ENCODE measurements around the gene ZNF491. TPM values are rescaled to one million over a fixed set of nuclear protein-coding genes. Genes with fewer than 3 reads are reported as not detected.

Gene ZNF491
- polyA plus RNA-seq, 1 donor (not counting 4 experiments of a cell fraction or from before 2014, with no cell fraction given): 0.76 TPM

- FAIRE-seq: no peak
- Histone ChIP-seq H3K4me1 (ENCODE audit: control insufficient read depth, extremely low read depth, insufficient read depth, low read length) (peaks cover 4% of the 10 kb centered on the region), H3K9me3 (ENCODE audit: control insufficient read depth, low read depth, low read length) (no peaks in the 10 kb centered on the region), H3K36me3 (ENCODE audit: control insufficient read depth in 2 of 2, extremely low read depth in 1 of 2, insufficient read depth in 2 of 2, low read length in 2 of 2) (no peaks in the 10 kb centered on the region), H3K27me3 (ENCODE audit: control insufficient read depth, extremely low read depth, insufficient read depth, low read length) (no peaks in the 10 kb centered on the region), H3K4me2 (ENCODE audit: control insufficient read depth, extremely low read depth, insufficient read depth, low read depth, low read length) (no peak overlapping the region), H3K4me3 (ENCODE audit: control insufficient read depth in 2 of 3, extremely low read depth in 1 of 3, insufficient read depth in 2 of 3, low read depth in 1 of 3, low read length in 3 of 3) (no peak overlapping the region), H3K79me2 (ENCODE audit: control insufficient read depth, insufficient read depth, low read length) (no peaks in the 10 kb centered on the region), H4K20me1 (ENCODE audit: control insufficient read depth, extremely low read depth, insufficient read depth, low read length) (no peaks in the 10 kb centered on the region), H3K27ac (ENCODE audit: control insufficient read depth, insufficient read depth, low read length) (no peak overlapping the region), H3K9ac (ENCODE audit: control insufficient read depth, extremely low read depth, insufficient read depth, low read length) (no peak overlapping the region), H2AFZ (ENCODE audit: control insufficient read depth, low read length) (no peak overlapping the region), H3K9me1 (ENCODE audit: control insufficient read depth, extremely low read depth, insufficient read depth, low read length) (no peaks in the 10 kb centered on the region)
- TF ChIP-seq EZH2 (IDR thresholded peaks at IDR 0.05; ENCODE audit: low read length) (no peak), CTCF (optimal IDR thresholded peaks at IDR 0.05 in 1 of 3, IDR thresholded peaks at IDR 0.05 in 1 of 3, conservative IDR thresholded peaks at IDR 0.05 in 1 of 3; ENCODE audit: extremely low read depth in 1 of 3, insufficient read depth in 2 of 3, low read length in 3 of 3) (no peak)
- dilution Hi-C loops (cut with MboI; ENCODE audit: extremely low pct_ligation_motif_present, low sequenced_read_pairs): no loop called here
- DNase-seq (ENCODE audit: low read depth, low spot score): no peak
Measured at GRCh38 chr19:11763117-11763516, 35.2 kb upstream of the ZNF491 start.

GRCh38 chr19:11763611-11764010 lies 34.7 kb upstream of the ZNF491 start:
- Histone ChIP-seq H3K27ac (ENCODE audit: control insufficient read depth, insufficient read depth, low read length) (no peak overlapping the region), H3K4me3 (ENCODE audit: control insufficient read depth in 2 of 3, extremely low read depth in 1 of 3, insufficient read depth in 2 of 3, low read depth in 1 of 3, low read length in 3 of 3) (no peak overlapping the region), H3K4me2 (ENCODE audit: control insufficient read depth, extremely low read depth, insufficient read depth, low read depth, low read length) (no peak overlapping the region), H3K79me2 (ENCODE audit: control insufficient read depth, insufficient read depth, low read length) (no peaks in the 10 kb centered on the region), H3K9me3 (ENCODE audit: control insufficient read depth, low read depth, low read length) (no peaks in the 10 kb centered on the region), H4K20me1 (ENCODE audit: control insufficient read depth, extremely low read depth, insufficient read depth, low read length) (no peaks in the 10 kb centered on the region), H3K4me1 (ENCODE audit: control insufficient read depth, extremely low read depth, insufficient read depth, low read length) (peaks cover 4% of the 10 kb centered on the region), H2AFZ (ENCODE audit: control insufficient read depth, low read length) (no peak overlapping the region), H3K27me3 (ENCODE audit: control insufficient read depth, extremely low read depth, insufficient read depth, low read length) (no peaks in the 10 kb centered on the region), H3K9me1 (ENCODE audit: control insufficient read depth, extremely low read depth, insufficient read depth, low read length) (no peaks in the 10 kb centered on the region), H3K9ac (ENCODE audit: control insufficient read depth, extremely low read depth, insufficient read depth, low read length) (no peak overlapping the region), H3K36me3 (ENCODE audit: control insufficient read depth in 2 of 2, extremely low read depth in 1 of 2, insufficient read depth in 2 of 2, low read length in 2 of 2) (no peaks in the 10 kb centered on the region)
- TF ChIP-seq CTCF (optimal IDR thresholded peaks at IDR 0.05 in 1 of 3, IDR thresholded peaks at IDR 0.05 in 1 of 3, conservative IDR thresholded peaks at IDR 0.05 in 1 of 3; ENCODE audit: extremely low read depth in 1 of 3, insufficient read depth in 2 of 3, low read length in 3 of 3): no peak
- no peak for TF ChIP-seq EZH2 (IDR thresholded peaks at IDR 0.05; ENCODE audit: low read length)
- FAIRE-seq (no peak), DNase-seq (ENCODE audit: low read depth, low spot score) (no peak)
- dilution Hi-C loops (cut with MboI; ENCODE audit: extremely low pct_ligation_motif_present, low sequenced_read_pairs): no loop called here
